Measurements from ENCODE around the gene NCK2.

DNA sequence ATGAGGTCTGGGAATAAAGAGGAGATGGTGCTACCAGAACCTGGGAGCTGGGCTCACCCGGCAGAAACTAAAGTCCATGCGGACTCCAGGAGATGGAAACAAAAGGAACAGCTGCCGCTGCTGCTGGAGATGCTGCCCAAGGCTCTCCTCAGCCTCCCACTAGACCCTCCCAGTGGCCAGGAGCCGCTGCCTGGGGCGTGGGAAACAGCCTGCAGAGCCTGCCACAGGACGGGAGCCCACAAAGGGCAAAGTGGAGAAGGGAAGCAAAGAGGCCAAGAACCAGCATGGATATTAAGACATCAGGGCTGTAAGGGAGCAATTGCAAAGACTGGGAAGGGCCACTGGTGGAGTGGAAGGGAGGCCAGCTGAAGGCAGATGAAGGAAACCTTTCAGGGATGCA is 179.6 kb downstream of the NCK2 start:
- TF ChIP-seq, protein P1, sequence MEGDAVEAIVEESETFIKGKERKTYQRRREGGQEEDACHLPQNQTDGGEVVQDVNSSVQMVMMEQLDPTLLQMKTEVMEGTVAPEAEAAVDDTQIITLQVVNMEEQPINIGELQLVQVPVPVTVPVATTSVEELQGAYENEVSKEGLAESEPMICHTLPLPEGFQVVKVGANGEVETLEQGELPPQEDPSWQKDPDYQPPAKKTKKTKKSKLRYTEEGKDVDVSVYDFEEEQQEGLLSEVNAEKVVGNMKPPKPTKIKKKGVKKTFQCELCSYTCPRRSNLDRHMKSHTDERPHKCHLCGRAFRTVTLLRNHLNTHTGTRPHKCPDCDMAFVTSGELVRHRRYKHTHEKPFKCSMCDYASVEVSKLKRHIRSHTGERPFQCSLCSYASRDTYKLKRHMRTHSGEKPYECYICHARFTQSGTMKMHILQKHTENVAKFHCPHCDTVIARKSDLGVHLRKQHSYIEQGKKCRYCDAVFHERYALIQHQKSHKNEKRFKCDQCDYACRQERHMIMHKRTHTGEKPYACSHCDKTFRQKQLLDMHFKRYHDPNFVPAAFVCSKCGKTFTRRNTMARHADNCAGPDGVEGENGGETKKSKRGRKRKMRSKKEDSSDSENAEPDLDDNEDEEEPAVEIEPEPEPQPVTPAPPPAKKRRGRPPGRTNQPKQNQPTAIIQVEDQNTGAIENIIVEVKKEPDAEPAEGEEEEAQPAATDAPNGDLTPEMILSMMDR (IDR thresholded peaks at IDR 0.05) = no peak
- TF ChIP-seq POLR2A (IDR thresholded peaks at IDR 0.05) = no peak

Data from esophagus squamous epithelium (tissue), 4 donors.